GM11168 (cell line): ENCODE data around the gene PCDH9.
"Not testable (repeated sequence)": the region's sequence is repeated elsewhere in the genome, so short reads cannot be mapped to it uniquely, and the experiment has no call there.

ENCODE experiments used
- in situ Hi-C: fragments of 300-500 bp; cut with MboI; formaldehyde crosslinking; loops from one replicate; pipeline ENCODE4 v1.12.0; 2022; ENCODE audit warnings: low sequenced_read_pairs; ENCODE audit not compliant: unreplicated experiment

PCDH9 gene

DNA sequence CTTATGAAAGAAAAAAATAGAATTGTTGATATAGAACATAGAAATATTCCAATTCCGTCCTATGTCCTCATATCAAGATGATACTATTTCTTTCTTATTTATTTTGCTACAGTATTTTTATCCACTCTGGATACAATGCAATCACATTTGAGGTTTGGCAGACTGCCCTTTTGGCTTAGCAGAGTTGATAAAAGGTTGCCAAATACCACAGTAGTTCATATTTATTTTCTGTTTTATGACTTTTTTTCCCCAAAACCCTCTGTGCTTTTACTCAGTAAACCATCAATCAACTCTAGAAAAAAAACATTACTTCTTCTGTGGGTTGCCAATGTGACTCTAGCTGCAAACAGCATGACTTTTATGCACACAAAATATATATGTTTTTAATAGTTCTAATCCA, 424.5 kb downstream of the PCDH9 start:
- in situ Hi-C loops, result no loop called here

DNA sequence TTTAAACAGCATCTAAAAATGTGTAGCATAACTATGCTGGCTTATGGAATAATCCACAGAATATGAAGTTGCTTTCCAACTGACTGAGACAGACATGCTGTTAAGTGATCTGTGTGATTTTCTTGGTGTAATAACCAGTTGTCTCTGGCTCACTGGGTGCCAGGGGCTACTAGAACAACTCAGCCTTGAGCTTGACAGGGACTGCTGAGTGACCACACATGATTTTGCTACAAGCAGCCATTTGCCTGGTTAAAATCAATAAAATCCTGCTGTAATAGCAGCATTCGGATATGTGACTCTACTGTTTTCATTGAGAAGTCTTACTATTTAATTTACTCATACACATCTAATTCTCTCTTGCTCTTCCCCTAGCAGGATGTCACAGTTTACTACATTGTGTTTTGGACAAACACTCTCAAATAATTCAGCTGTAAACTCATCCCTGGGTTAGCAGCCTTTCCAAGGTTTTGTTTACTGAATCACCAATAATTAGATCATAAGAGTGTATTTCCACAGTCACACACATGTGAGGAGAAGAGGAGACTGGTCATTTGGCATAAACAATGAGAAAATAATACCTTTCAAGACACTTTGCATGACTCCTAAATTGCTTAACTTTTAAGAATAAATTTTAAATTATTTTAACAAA, 426.2 kb downstream of the PCDH9 start:
- in situ Hi-C loops, result no loop called here

- in situ Hi-C loops, result no loop called here
Measured at GRCh38 chr13:66803013-66803807, 426.9 kb downstream of the PCDH9 start.

- in situ Hi-C loops, result no loop called here
Measured at GRCh38 chr13:66795636-66796035, 434.5 kb downstream of the PCDH9 start.

DNA sequence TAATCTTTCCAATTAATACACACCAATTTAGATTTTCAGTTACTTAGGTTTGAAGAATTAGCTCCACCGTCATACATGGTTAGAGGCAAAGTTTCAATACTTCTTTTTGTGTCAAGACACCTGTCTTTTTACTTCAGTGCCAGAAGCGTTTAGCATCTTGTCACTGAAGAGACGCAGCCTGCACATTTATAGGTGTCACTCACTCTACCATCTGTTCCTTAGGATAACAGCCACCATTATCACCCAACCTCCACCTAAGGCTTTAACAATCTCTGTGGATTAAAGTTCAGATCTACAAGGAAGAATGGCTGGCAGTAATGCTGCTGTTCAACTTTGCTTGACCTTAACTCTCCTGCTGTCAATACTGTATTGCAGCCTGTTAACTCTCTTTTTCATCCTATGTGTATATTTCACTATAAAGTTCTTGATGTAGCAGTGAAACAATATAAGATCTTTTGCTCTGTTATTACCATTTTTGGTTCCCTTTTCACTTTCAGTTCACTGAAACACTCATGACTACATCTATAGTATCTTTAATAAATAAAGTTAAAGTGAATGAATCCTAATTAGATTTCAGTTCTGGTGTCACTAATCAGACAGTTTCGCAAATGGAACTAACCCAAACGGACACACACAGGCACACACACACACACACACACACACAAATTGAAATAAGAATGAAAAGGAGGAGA, 435.6 kb downstream of the PCDH9 start:
- in situ Hi-C loops, result no loop called here

DNA sequence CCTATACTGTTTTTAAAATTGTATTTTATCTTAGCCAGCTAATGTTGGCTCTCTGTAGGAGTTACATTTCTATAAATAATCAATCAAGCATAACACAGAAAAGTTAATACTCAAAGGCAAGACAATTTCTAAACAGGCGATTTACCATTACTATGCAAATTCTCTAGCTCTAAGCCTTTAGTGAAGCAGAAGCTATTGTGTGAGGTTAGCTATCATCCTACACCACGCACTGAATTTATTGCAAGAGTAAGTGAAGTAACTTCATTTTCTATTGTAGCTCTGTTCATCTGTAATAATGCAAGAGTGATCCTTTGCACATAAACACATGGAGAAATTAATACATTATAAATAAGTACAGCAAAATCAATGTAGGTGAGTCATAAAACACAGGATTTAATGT, 439.3 kb downstream of the PCDH9 start:
- in situ Hi-C loops, result no loop called here

GRCh38 chr13:66781241-66781640, 448.9 kb downstream of the PCDH9 start:
- in situ Hi-C loops, result no loop called here

DNA sequence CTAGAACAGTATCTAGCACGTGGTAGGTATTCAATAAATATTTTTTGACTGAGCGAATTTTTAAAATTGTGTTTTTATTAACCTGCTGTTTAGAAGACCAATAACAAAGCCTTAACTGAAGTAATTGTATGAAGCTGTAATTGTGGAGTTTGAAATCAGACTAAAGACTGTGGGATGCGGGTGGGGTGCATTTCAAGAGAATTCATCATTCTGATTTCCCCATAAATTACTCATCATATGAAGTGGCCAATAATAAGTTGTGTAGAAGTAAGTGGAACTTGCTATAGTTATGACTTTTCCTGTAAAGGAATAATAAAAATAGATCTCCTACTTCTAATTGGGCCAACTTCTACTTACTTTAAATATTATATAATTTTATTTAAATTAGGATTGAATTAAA, 449.3 kb downstream of the PCDH9 start:
- in situ Hi-C loops, result no loop called here

DNA sequence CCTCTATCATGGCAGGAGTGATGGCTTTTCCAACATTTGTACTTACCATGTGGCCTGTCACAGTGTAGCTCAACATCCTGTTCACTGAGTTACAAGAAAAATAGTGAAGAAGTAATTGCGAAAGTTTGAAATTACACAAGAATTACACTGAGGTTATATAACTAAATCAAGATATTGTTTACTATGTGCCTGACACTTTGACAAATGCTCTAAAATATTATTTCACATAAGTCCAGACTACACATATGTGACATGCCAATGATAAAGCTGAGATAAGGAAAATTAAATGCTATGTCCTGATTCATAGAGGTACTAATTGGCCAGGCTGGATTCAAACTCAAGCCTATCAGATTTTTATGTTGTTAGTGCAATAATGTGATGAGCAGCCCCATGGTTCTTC, 451.7 kb downstream of the PCDH9 start:
- in situ Hi-C loops, result no loop called here

- in situ Hi-C loops, result no loop called here
Measured at GRCh38 chr13:66775196-66775595, 454.9 kb downstream of the PCDH9 start.

DNA sequence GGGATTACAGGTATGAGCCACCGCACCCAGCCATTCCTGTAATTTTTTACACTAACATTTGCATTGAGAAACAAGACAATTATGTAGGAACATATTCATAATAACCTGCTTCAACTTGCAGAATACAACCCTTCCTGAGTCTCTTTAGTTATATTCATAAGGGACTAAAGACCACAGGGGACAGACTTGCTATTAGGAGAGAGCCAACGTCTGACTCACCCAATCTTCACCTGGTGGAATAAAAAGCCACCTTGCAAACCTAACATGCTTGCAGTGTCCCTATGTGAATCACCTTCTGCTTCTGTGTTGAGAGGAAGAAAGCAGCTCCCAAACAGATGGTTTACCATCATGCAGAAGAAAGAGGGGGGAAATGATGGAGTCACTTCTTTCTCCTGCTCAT, 456.1 kb downstream of the PCDH9 start:
- in situ Hi-C loops, result no loop called here

GRCh38 chr13:66765559-66765958, 464.6 kb downstream of the PCDH9 start:
- in situ Hi-C loops, result no loop called here

DNA sequence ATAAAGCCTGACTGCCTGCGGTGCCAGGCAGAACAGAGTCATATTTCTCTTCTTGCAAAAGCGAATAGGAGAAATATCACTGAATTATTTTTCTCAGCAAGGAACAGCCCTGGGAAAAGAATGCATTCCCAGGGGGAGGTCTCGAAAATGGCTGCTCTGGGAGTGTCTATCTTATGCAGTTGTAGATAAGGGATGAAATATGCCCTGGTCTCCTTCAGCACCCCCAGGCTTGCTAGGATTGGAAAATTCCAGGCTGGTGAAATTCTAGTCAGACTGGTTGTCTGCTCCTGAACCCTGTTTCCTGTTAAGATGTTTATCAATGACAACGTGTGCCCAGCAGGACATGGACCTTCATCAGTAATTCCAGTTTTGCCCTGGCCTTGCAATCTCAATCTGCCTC, 469.5 kb downstream of the PCDH9 start:
- in situ Hi-C loops, result not testable (repeated sequence)

DNA sequence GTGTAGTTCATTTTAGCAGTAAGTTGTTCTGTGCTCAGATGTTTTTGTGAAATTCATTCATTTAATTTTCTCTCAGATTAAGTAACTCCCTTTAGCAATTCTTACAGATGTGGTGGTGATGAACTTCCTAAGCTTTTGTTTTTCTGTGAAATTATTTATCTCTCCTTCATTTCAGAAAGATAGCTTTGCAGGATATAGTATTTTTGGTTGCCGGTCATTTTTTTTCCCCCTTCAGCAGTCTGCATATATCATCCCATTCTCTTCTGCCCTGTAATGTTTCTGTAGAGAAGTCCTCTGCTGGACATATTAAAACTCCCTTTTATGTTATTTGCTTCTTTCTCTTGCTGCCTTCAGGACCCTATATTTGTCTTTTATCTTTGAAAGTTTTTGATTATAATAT, 470.2 kb downstream of the PCDH9 start:
- in situ Hi-C loops, result no loop called here

GRCh38 chr13:66751691-66752090, 478.4 kb downstream of the PCDH9 start:
- in situ Hi-C loops, result no loop called here

DNA sequence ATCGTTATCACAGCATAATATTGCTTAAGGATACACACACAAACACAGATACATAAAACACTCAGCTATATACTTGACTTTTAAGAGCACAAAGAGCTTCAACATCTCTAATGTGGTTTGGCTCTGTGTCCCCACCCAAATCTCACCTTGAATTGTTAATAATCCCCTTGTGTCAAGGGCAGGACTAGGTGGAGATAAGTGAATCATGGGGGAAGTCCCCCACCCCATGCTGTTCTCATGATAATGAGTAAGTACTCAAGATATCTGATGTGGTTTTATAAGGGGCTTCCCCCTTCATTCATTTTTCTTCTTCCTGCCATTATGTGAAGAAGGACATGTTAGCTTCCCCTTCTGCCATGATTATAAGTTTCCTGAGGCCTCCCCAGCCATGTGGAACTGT, 481.4 kb downstream of the PCDH9 start:
- in situ Hi-C loops, result no loop called here

DNA sequence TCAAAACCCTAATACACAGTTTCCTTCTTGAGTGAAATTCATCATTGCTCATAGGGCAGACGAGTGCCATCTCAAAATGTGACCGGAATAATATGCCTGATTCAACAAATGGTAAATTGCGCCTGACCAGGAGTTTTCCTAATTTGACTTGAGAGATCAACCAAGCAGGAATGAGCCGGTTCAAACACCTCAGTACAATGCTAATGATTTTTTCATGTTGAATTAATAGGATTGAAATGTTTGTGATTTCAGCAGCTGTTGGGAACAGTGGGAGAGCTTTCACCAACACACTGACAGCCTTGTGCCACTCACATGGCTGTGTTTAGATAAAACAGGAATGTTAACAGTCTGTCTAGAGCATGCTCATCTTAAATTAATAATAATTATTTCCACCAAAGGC, 484.8 kb downstream of the PCDH9 start:
- in situ Hi-C loops, result no loop called here

DNA sequence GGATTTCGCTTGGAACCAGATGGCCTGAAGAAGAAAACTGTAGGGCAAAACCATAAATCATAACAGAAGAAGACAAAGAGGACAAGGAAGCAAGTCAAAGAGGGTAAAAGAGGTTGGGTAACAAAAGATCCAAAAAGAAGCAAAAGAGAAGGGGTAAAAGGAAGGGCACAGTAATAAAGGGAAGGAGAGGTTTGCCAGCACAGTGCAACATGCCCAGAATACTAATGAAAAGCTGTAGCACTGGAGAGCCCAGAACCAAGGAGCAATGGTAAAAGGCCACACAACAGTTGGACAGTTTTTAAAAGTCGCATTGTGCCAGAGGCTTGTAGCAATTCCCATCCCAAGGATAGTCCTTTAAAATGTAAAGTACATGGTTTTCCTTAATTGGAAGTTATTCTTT, 506.6 kb downstream of the PCDH9 start:
- in situ Hi-C loops, result no loop called here

DNA sequence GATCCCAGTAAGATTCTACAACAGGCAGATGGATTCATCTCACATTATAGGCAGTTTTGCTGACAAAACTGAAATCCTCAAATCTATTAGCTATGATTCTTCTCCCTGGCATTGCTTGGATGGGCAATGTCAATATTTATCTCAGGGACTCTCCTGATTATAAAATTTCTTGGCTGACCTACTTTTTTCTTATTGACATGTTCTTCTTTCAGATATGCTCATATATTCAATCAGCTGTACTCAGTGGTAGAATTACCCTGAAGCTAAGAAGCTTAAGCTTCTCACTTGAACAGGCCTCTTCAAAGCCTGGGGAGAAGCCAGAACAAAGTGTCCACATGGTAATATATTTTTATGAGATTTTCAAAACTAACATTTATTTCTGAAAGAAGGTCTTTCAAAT, 513.6 kb downstream of the PCDH9 start:
- in situ Hi-C loops, result no loop called here

- in situ Hi-C loops, result no loop called here
Measured at GRCh38 chr13:66714795-66715194, 515.3 kb downstream of the PCDH9 start.

DNA sequence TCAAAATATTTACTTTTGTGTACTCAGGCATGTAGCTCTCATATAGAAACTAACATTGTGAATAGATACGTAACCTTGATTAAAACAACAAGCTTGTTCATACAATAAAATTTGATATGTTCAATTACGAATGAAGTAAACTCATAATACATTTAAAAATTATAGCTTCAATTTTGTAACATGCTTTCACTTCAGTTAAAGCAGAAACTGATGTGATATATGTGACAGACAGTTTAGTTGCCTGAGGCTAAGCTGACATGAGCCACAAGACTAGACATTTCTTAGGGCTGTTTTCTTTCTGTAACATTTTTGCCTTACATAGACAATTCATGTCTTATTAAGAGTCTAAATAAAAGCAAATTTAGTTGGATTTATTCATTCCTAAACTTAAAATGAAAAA, 526.0 kb downstream of the PCDH9 start:
- in situ Hi-C loops, result no loop called here
